8988T (cell line): Measurements from ENCODE around the gene GTF2IRD1.
"Not testable (repeated sequence)": the region's sequence is repeated elsewhere in the genome, so short reads cannot be mapped to it uniquely, and the experiment has no call there.

ENCODE experiments used
- DNase-seq: peaks from one replicate; pipeline ENCODE4 v3.0.0; 2011

The GTF2IRD1 gene

GRCh38 chr7:74430409-74430808 lies 23.3 kb upstream of the GTF2IRD1 start:
- not testable (repeated sequence) for DNase-seq

- DNase-seq: no peak
Measured at GRCh38 chr7:74430961-74431466, 22.7 kb upstream of the GTF2IRD1 start.

GRCh38 chr7:74437291-74437571 lies 16.5 kb upstream of the GTF2IRD1 start:
- not testable (repeated sequence) for DNase-seq

GRCh38 chr7:74438327-74438726 lies 15.4 kb upstream of the GTF2IRD1 start:
- no peak for DNase-seq

- no peak for DNase-seq
Measured at GRCh38 chr7:74439541-74439940, 14.2 kb upstream of the GTF2IRD1 start.

- DNase-seq: not testable (repeated sequence)
Measured at GRCh38 chr7:74440143-74440542, 13.6 kb upstream of the GTF2IRD1 start.

GRCh38 chr7:74441801-74442200 lies 11.9 kb upstream of the GTF2IRD1 start:
- no peak for DNase-seq

- no peak for DNase-seq
Measured at GRCh38 chr7:74443543-74444247, 10.0 kb upstream of the GTF2IRD1 start.

- no peak for DNase-seq
Measured at GRCh38 chr7:74449144-74449543, 4.6 kb upstream of the GTF2IRD1 start.

GRCh38 chr7:74449809-74450397 lies 3.8 kb upstream of the GTF2IRD1 start:
- peak; percentile 70 for DNase-seq

- DNase-seq: no peak
Measured at GRCh38 chr7:74452748-74453321, 871 bp upstream of the GTF2IRD1 start.

- DNase-seq: no peak
Measured at GRCh38 chr7:74454021-74454924, 567 bp downstream of the GTF2IRD1 start.

GRCh38 chr7:74454925-74455288 lies 1.2 kb downstream of the GTF2IRD1 start:
- DNase-seq: no peak

- DNase-seq: no peak
Measured at GRCh38 chr7:74455291-74455804, 1.6 kb downstream of the GTF2IRD1 start.

GRCh38 chr7:74455928-74456327 lies 2.2 kb downstream of the GTF2IRD1 start:
- DNase-seq: no peak

- no peak for DNase-seq
Measured at GRCh38 chr7:74457007-74457406, 3.3 kb downstream of the GTF2IRD1 start.

- no peak for DNase-seq
Measured at GRCh38 chr7:74461970-74462706, 8.4 kb downstream of the GTF2IRD1 start.

GRCh38 chr7:74462707-74463100 lies 9.0 kb downstream of the GTF2IRD1 start:
- DNase-seq: no peak

GRCh38 chr7:74464931-74465886 lies 11.5 kb downstream of the GTF2IRD1 start:
- DNase-seq: no peak

- DNase-seq: no peak
Measured at GRCh38 chr7:74466196-74466813, 12.6 kb downstream of the GTF2IRD1 start.

GRCh38 chr7:74467876-74468275 lies 14.2 kb downstream of the GTF2IRD1 start:
- DNase-seq: no peak
